Fibroblast of the aortic adventitia (primary cell): ENCODE data around the gene NCLN. TPM values are rescaled to one million over a fixed set of nuclear protein-coding genes. Genes with fewer than 3 reads are reported as not detected.
"Not testable (repeated sequence)": the region's sequence is repeated elsewhere in the genome, so short reads cannot be mapped to it uniquely, and the experiment has no call there.

Source experiments
- DNase-seq: peaks from one replicate; pipeline ENCODE4 v3.0.0-alpha.2; 2010; ENCODE audit warnings: low read depth
- H3K4me3 ChIP-seq: 2 replicates; pipeline ENCODE4 v1.5.1; 2011; ENCODE audit warnings: low read depth, mild to moderate bottlenecking, control low read depth, low read length, moderate library complexity
- CTCF ChIP-seq: IDR thresholded peaks from 2 replicates; pipeline ENCODE4 v1.5.1; 2011; ENCODE audit warnings: mild to moderate bottlenecking, low read length, control low read depth, inconsistent platforms; ENCODE audit not compliant: insufficient read depth
- total RNA-seq: library from RNA; depleted of rRNA; stranded (reverse); fragments of >200 nt; gene quantifications from 2 replicates; pipeline ENCODE4 v1.2.3, GENCODE V29; 2012; ENCODE audit warnings: low replicate concordance

NCLN gene
- total RNA-seq, 1 donor: 38.3 TPM

GRCh38 chr19:3202346-3202745, 16.6 kb downstream of the NCLN start:
- TF ChIP-seq CTCF: no peak
- no peak for DNase-seq
- no peak overlapping the region for H3K4me3 ChIP-seq

- H3K4me3 ChIP-seq: not testable (repeated sequence)
Observed at GRCh38 chr19:3202895-3203294, 17.2 kb downstream of the NCLN start.

GRCh38 chr19:3203805-3204645, 18.3 kb downstream of the NCLN start:
- no peak for TF ChIP-seq CTCF
- no peak for DNase-seq

More at GRCh38 chr19:3202895-3203294, 17.2 kb downstream of the NCLN start:
- DNase-seq: not testable (repeated sequence)

GRCh38 chr19:3204646-3205275, 19.0 kb downstream of the NCLN start:
- DNase-seq: no peak
- TF ChIP-seq CTCF: no peak
- H3K4me3 ChIP-seq: no peak overlapping the region

More at GRCh38 chr19:3203805-3204645, 18.3 kb downstream of the NCLN start:
- no peak overlapping the region for H3K4me3 ChIP-seq

GRCh38 chr19:3206216-3206953, 20.7 kb downstream of the NCLN start:
- no peak overlapping the region for H3K4me3 ChIP-seq
- DNase-seq: no peak
- TF ChIP-seq CTCF: no peak

- no peak overlapping the region for H3K4me3 ChIP-seq
- no peak for DNase-seq
- no peak for TF ChIP-seq CTCF
Observed at GRCh38 chr19:3207461-3208242, 21.9 kb downstream of the NCLN start.
